HCT116 (cell line): ENCODE data around the gene CALCOCO2.

Experiments
- CEBPB ChIP-seq: IDR thresholded peaks from 2 replicates; pipeline ENCODE4 v1.6.1; 2012; ENCODE audit warnings: low read depth
- EZH2 ChIP-seq: fragments of 200-600 bp; sonication (generic); IDR thresholded peaks from 2 replicates; pipeline ENCODE4 v1.6.1; 2017; ENCODE audit warnings: antibody characterized with exemption, mixed run types
- EZH2phosphoT487 ChIP-seq: fragments of 200-600 bp; IDR thresholded peaks from 2 replicates; pipeline ENCODE4 v1.6.1; 2018; ENCODE audit warnings: antibody characterized with exemption, borderline replicate concordance
- JUND ChIP-seq: IDR thresholded peaks from 2 replicates; pipeline ENCODE4 v1.6.1; 2012
- POLR2A ChIP-seq: IDR thresholded peaks from 2 replicates; pipeline ENCODE4 v1.7.0; 2011; ENCODE audit warnings: borderline replicate concordance; ENCODE audit not compliant: insufficient read depth, insufficient read length; ENCODE audit errors: extremely low read depth
- POLR2AphosphoS5 ChIP-seq: IDR thresholded peaks from 2 replicates; pipeline ENCODE4 v1.6.1; 2011; ENCODE audit warnings: mild to moderate bottlenecking, low read depth, low read length, moderate library complexity
- ZNF274 ChIP-seq: fragments of 200-500 bp; sonication (Bioruptor generic); IDR thresholded peaks from 2 replicates; pipeline ENCODE4 v1.6.1; 2014; ENCODE audit warnings: mild to moderate bottlenecking, low read depth, low read length, inconsistent platforms
- TF ChIP-seq, protein P1 (sequence below), 3 experiments: fragments of 200-600 bp in 1 of 3; sonication (generic) in 1 of 3; IDR thresholded peaks in 2 of 3; conservative IDR thresholded peaks in 1 of 3; 2 replicates each; pipeline ENCODE4 v1.5.1; 2012 to 2017; ENCODE audit warnings: low read depth in 2 of 3, low read length in 2 of 3, antibody characterized with exemption in 1 of 3, borderline replicate concordance in 1 of 3, control low read depth in 1 of 3, mild to moderate bottlenecking in 1 of 3, mixed read lengths in 1 of 3, mixed run types in 1 of 3, moderate library complexity in 1 of 3; ENCODE audit not compliant: insufficient read depth in 1 of 3
- TF ChIP-seq, protein P2 (sequence below): IDR thresholded peaks from 2 replicates; pipeline ENCODE4 v1.6.1; 2012; ENCODE audit warnings: low read depth

DNA sequence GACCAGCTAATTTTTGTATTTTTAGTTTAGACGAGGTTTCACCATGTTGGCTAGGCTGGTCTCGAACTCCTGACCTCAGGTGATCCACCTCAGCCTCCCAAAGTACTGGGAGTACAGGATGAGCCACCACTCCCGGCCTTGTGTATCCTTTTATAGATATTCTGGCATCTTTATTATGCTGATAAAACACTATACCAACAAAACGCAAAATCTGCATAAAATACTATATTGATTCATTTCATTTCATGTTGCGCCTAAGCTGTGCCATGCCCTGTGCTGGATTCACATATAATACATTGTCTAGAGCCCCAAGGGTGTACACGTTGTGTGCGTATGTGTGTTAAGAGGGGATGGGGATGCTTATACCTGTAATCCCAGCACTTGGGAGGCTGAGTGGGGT, 73.6 kb downstream of the CALCOCO2 start:
- TF ChIP-seq CEBPB: no peak
- no peak for TF ChIP-seq POLR2A
- TF ChIP-seq EZH2: no peak
- TF ChIP-seq, protein P1, sequence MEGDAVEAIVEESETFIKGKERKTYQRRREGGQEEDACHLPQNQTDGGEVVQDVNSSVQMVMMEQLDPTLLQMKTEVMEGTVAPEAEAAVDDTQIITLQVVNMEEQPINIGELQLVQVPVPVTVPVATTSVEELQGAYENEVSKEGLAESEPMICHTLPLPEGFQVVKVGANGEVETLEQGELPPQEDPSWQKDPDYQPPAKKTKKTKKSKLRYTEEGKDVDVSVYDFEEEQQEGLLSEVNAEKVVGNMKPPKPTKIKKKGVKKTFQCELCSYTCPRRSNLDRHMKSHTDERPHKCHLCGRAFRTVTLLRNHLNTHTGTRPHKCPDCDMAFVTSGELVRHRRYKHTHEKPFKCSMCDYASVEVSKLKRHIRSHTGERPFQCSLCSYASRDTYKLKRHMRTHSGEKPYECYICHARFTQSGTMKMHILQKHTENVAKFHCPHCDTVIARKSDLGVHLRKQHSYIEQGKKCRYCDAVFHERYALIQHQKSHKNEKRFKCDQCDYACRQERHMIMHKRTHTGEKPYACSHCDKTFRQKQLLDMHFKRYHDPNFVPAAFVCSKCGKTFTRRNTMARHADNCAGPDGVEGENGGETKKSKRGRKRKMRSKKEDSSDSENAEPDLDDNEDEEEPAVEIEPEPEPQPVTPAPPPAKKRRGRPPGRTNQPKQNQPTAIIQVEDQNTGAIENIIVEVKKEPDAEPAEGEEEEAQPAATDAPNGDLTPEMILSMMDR (IDR thresholded peaks at IDR 0.05 in 2 of 3, conservative IDR thresholded peaks at IDR 0.05 in 1 of 3; ENCODE audit: borderline replicate concordance in 1 of 3, insufficient read depth in 1 of 3, low read depth in 2 of 3, low read length in 2 of 3): no peak
- TF ChIP-seq EZH2phosphoT487: no peak
- TF ChIP-seq JUND: no peak
- TF ChIP-seq POLR2AphosphoS5: no peak
- TF ChIP-seq ZNF274: no peak
- TF ChIP-seq, protein P2, sequence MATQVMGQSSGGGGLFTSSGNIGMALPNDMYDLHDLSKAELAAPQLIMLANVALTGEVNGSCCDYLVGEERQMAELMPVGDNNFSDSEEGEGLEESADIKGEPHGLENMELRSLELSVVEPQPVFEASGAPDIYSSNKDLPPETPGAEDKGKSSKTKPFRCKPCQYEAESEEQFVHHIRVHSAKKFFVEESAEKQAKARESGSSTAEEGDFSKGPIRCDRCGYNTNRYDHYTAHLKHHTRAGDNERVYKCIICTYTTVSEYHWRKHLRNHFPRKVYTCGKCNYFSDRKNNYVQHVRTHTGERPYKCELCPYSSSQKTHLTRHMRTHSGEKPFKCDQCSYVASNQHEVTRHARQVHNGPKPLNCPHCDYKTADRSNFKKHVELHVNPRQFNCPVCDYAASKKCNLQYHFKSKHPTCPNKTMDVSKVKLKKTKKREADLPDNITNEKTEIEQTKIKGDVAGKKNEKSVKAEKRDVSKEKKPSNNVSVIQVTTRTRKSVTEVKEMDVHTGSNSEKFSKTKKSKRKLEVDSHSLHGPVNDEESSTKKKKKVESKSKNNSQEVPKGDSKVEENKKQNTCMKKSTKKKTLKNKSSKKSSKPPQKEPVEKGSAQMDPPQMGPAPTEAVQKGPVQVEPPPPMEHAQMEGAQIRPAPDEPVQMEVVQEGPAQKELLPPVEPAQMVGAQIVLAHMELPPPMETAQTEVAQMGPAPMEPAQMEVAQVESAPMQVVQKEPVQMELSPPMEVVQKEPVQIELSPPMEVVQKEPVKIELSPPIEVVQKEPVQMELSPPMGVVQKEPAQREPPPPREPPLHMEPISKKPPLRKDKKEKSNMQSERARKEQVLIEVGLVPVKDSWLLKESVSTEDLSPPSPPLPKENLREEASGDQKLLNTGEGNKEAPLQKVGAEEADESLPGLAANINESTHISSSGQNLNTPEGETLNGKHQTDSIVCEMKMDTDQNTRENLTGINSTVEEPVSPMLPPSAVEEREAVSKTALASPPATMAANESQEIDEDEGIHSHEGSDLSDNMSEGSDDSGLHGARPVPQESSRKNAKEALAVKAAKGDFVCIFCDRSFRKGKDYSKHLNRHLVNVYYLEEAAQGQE: no peak
